T-helper 1 cell treated with Interleukin-12 subunit alpha and Interleukin-12 subunit beta and Interleukin-4 antibody, amounts not matched to agents 30 μg/mL and 1 μg/mL, for 36 hours (primary cell): ENCODE results near the gene ATP13A2.

Experiments
- H3K27ac Mint-ChIP-seq: one replicate; pipeline ENCODE4 v1.8.0; 2021; ENCODE audit warnings: mild to moderate bottlenecking, mixed read lengths
- H3K27me3 Mint-ChIP-seq: one replicate; pipeline ENCODE4 v1.8.0; 2021; ENCODE audit warnings: low read depth, mixed read lengths
- H3K36me3 Mint-ChIP-seq: one replicate; pipeline ENCODE4 v1.8.0; 2021; ENCODE audit warnings: low read depth, mixed read lengths
- H3K4me1 Mint-ChIP-seq: one replicate; pipeline ENCODE4 v1.8.0; 2021; ENCODE audit warnings: low read depth, mixed read lengths
- H3K4me3 Mint-ChIP-seq: one replicate; pipeline ENCODE4 v1.8.0; 2021; ENCODE audit warnings: mild to moderate bottlenecking, moderate library complexity, mixed read lengths
- H3K9me3 Mint-ChIP-seq: one replicate; pipeline ENCODE4 v1.8.0; 2021; ENCODE audit warnings: mixed read lengths

The ATP13A2 gene

GRCh38 chr1:17011439-17012307 is at the start of gene ATP13A2:
TSS of gene ATP13A2 (minus strand) at chr1:17011928. CDS start at chr1:17011738, 190 bp downstream.
- H3K9me3 Mint-ChIP-seq, result no peaks in the 10 kb centered on the region
- H3K27ac Mint-ChIP-seq, result peak within 1 kb of the TSS; percentile 76
- peaks cover 24% of the 10 kb centered on the region for H3K4me1 Mint-ChIP-seq

GRCh38 chr1:17061486-17061885 is 49.8 kb upstream of the ATP13A2 start:
- H3K27me3 Mint-ChIP-seq, result peaks cover 24% of the 10 kb centered on the region
- H3K36me3 Mint-ChIP-seq, result no peaks in the 10 kb centered on the region
- H3K9me3 Mint-ChIP-seq, result peaks cover 3% of the 10 kb centered on the region
- H3K4me1 Mint-ChIP-seq, result peaks cover 6% of the 10 kb centered on the region
- no peak overlapping the region for H3K4me3 Mint-ChIP-seq
- no peak overlapping the region for H3K27ac Mint-ChIP-seq

More at GRCh38 chr1:17011439-17012307, at the start of gene ATP13A2:
- Mint-ChIP-seq H3K4me3 (peak within 1 kb of the TSS; percentile 84), H3K36me3 (no peaks in the 10 kb centered on the region), H3K27me3 (no peaks in the 10 kb centered on the region)

- Mint-ChIP-seq H3K36me3 (no peaks in the 10 kb centered on the region), H3K27ac (no peak overlapping the region), H3K4me1 (peaks cover 6% of the 10 kb centered on the region), H3K9me3 (peaks cover 3% of the 10 kb centered on the region), H3K4me3 (no peak overlapping the region), H3K27me3 (peaks cover 24% of the 10 kb centered on the region)
These were observed 48.6 kb upstream of the ATP13A2 start for GRCh38 chr1:17060306-17060749.

- Mint-ChIP-seq H3K27me3 (peaks cover 24% of the 10 kb centered on the region), H3K4me3 (no peak overlapping the region), H3K36me3 (no peaks in the 10 kb centered on the region), H3K9me3 (peaks cover 3% of the 10 kb centered on the region), H3K4me1 (peaks cover 6% of the 10 kb centered on the region), H3K27ac (no peak overlapping the region)
These were observed 47.9 kb upstream of the ATP13A2 start for GRCh38 chr1:17059391-17060305.

- no peak overlapping the region for H3K4me3 Mint-ChIP-seq
- peaks cover 13% of the 10 kb centered on the region for H3K4me1 Mint-ChIP-seq
- no peak overlapping the region for H3K27ac Mint-ChIP-seq
- H3K27me3 Mint-ChIP-seq, result peaks cover 19% of the 10 kb centered on the region
- H3K9me3 Mint-ChIP-seq, result no peaks in the 10 kb centered on the region
- H3K36me3 Mint-ChIP-seq, result peaks cover 1% of the 10 kb centered on the region
These were observed 44.8 kb upstream of the ATP13A2 start for GRCh38 chr1:17056551-17056950.

GRCh38 chr1:17055801-17056200 is 44.1 kb upstream of the ATP13A2 start:
- H3K9me3 Mint-ChIP-seq, result no peaks in the 10 kb centered on the region
- peaks cover 19% of the 10 kb centered on the region for H3K27me3 Mint-ChIP-seq
- H3K36me3 Mint-ChIP-seq, result peaks cover 1% of the 10 kb centered on the region
- no peak overlapping the region for H3K4me3 Mint-ChIP-seq
- peaks cover 21% of the 10 kb centered on the region for H3K4me1 Mint-ChIP-seq
- H3K27ac Mint-ChIP-seq, result no peak overlapping the region

GRCh38 chr1:17053685-17054410 is 42.1 kb upstream of the ATP13A2 start, which contains the start of gene SDHB:
TSS of gene SDHB (minus strand) at chr1:17054032. CDS start at chr1:17054019, 13 bp downstream.
- H3K4me3 Mint-ChIP-seq, result peak within 1 kb of the TSS; percentile 98

GRCh38 chr1:17053086-17053684 is 41.5 kb upstream of the ATP13A2 start:
- H3K27me3 Mint-ChIP-seq, result peaks cover 4% of the 10 kb centered on the region
- no peaks in the 10 kb centered on the region for H3K9me3 Mint-ChIP-seq
- H3K36me3 Mint-ChIP-seq, result peaks cover 1% of the 10 kb centered on the region
- peak overlapping the region; percentile 96 for H3K27ac Mint-ChIP-seq
- H3K4me1 Mint-ChIP-seq, result peaks cover 22% of the 10 kb centered on the region
- H3K4me3 Mint-ChIP-seq, result peak overlapping the region; percentile 98

More at GRCh38 chr1:17053685-17054410, 42.1 kb upstream of the ATP13A2 start, which contains the start of gene SDHB:
- peak within 1 kb of the TSS; percentile 96 for H3K27ac Mint-ChIP-seq
- H3K9me3 Mint-ChIP-seq, result no peaks in the 10 kb centered on the region
- peaks cover 8% of the 10 kb centered on the region for H3K27me3 Mint-ChIP-seq
- H3K4me1 Mint-ChIP-seq, result peaks cover 22% of the 10 kb centered on the region
- peaks cover 1% of the 10 kb centered on the region for H3K36me3 Mint-ChIP-seq

- peak overlapping the region; percentile 19 for H3K27ac Mint-ChIP-seq
These were observed 40.9 kb upstream of the ATP13A2 start for GRCh38 chr1:17052641-17053040.

GRCh38 chr1:17052038-17052437 is 40.3 kb upstream of the ATP13A2 start:
- no peaks in the 10 kb centered on the region for H3K9me3 Mint-ChIP-seq
- peaks cover 1% of the 10 kb centered on the region for H3K36me3 Mint-ChIP-seq
- H3K4me1 Mint-ChIP-seq, result peaks cover 26% of the 10 kb centered on the region
- H3K4me3 Mint-ChIP-seq, result no peak overlapping the region
- no peaks in the 10 kb centered on the region for H3K27me3 Mint-ChIP-seq
- no peak overlapping the region for H3K27ac Mint-ChIP-seq

More at GRCh38 chr1:17052641-17053040, 40.9 kb upstream of the ATP13A2 start:
- Mint-ChIP-seq H3K9me3 (no peaks in the 10 kb centered on the region), H3K4me1 (peaks cover 26% of the 10 kb centered on the region), H3K4me3 (peak overlapping the region; percentile 98), H3K27me3 (no peaks in the 10 kb centered on the region), H3K36me3 (peaks cover 1% of the 10 kb centered on the region)

GRCh38 chr1:17047924-17048323 is 36.2 kb upstream of the ATP13A2 start:
- Mint-ChIP-seq H3K36me3 (peaks cover 7% of the 10 kb centered on the region), H3K4me3 (no peak overlapping the region), H3K27ac (no peak overlapping the region), H3K4me1 (peaks cover 30% of the 10 kb centered on the region), H3K27me3 (no peaks in the 10 kb centered on the region), H3K9me3 (no peaks in the 10 kb centered on the region)

GRCh38 chr1:17046334-17046657 is 34.6 kb upstream of the ATP13A2 start:
- peaks cover 19% of the 10 kb centered on the region for H3K4me1 Mint-ChIP-seq
- H3K27ac Mint-ChIP-seq, result no peak overlapping the region
- no peaks in the 10 kb centered on the region for H3K27me3 Mint-ChIP-seq
- H3K4me3 Mint-ChIP-seq, result no peak overlapping the region
- peaks cover 13% of the 10 kb centered on the region for H3K36me3 Mint-ChIP-seq
- no peaks in the 10 kb centered on the region for H3K9me3 Mint-ChIP-seq

- peaks cover 14% of the 10 kb centered on the region for H3K4me1 Mint-ChIP-seq
- no peaks in the 10 kb centered on the region for H3K27me3 Mint-ChIP-seq
- peak overlapping the region; percentile 62 for H3K27ac Mint-ChIP-seq
- H3K36me3 Mint-ChIP-seq, result peaks cover 13% of the 10 kb centered on the region
- H3K9me3 Mint-ChIP-seq, result no peaks in the 10 kb centered on the region
- H3K4me3 Mint-ChIP-seq, result no peak overlapping the region
These were observed 34.1 kb upstream of the ATP13A2 start for GRCh38 chr1:17045634-17046333.
